Activated T-helper 2 cell treated with anti-CD3 and anti-CD28 coated beads, Interferon-gamma antibody, Interleukin-2, Interleukin-4, amounts not matched to agents 10 μg/mL and 5 μg/mL and 100 μg/mL, durations not matched to agents 14 hours and 24 hours and 36 hours (primary cell): Measurements from ENCODE around the gene DAP. TPM values are rescaled to one million over a fixed set of nuclear protein-coding genes. Genes with fewer than 3 reads are reported as not detected.

Source experiments
- DNase-seq: peaks from one replicate; pipeline ENCODE4 v3.0.0; 2021; ENCODE audit warnings: low spot score
- H3K27ac Mint-ChIP-seq: one replicate; pipeline ENCODE4 v1.8.0; 2021; ENCODE audit warnings: mixed read lengths
- H3K27me3 Mint-ChIP-seq: one replicate; pipeline ENCODE4 v1.8.0; 2021; ENCODE audit warnings: low read depth, mixed read lengths
- H3K36me3 Mint-ChIP-seq: one replicate; pipeline ENCODE4 v1.8.0; 2021; ENCODE audit warnings: low read depth, mixed read lengths
- H3K4me1 Mint-ChIP-seq: one replicate; pipeline ENCODE4 v1.8.0; 2021; ENCODE audit warnings: low read depth, mixed read lengths
- H3K4me3 Mint-ChIP-seq: one replicate; pipeline ENCODE4 v1.8.0; 2021; ENCODE audit warnings: low read depth, mild to moderate bottlenecking, moderate library complexity, mixed read lengths
- H3K9me3 Mint-ChIP-seq: one replicate; pipeline ENCODE4 v1.8.0; 2021; ENCODE audit warnings: mixed read lengths
- intact Hi-C: fragments of 100-400 bp; cut with micrococcal nuclease; formaldehyde crosslinking; loops from one replicate; pipeline ENCODE4 v1.15.1; 2023
- total RNA-seq: library from RNA; stranded (reverse); gene quantifications from 2 replicates; pipeline ENCODE4 v1.2.3, GENCODE V29; 2022

The DAP gene
- total RNA-seq, 1 donor from 2014 or later = 56.6 TPM

DNA sequence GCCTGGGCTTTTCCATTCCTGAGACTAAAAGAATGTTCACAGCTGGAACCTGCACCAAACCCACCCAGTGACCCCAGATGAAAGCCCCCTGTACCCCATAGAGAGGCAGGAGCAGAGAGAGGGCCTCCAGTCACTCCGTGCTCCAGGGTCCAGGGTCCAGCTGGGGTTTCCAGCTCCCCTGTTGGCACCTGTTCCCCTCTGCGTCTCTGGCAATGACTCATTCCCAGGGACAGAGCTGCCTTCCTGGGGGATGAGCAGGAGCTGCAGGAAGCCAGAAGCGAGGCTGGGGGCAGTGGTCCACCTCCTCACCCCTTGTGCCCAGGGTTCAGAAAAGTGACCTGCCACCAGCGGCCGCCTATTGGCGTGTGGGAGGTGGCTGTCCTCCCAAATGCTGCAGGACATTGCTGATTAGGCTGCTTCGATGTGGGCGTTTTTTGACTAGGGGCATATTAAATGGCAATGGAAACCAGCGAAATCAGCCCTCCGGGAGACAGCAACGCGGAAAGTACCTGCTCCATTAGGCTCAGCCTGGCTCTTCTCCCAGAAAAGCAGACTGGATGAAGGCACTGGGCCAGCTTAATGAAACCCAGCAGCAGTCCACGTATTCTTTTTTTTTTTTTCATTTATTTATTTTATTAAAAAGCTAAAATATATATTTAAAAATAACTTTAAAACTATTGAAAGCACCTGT, 97.4 kb downstream of the DAP start:
- Mint-ChIP-seq H3K4me1 (no peaks in the 10 kb centered on the region), H3K4me3 (no peak overlapping the region), H3K27ac (no peak overlapping the region), H3K9me3 (no peaks in the 10 kb centered on the region), H3K36me3 (no peaks in the 10 kb centered on the region), H3K27me3 (no peaks in the 10 kb centered on the region)
- no peak for DNase-seq
- intact Hi-C loops = no loop called here

DNA sequence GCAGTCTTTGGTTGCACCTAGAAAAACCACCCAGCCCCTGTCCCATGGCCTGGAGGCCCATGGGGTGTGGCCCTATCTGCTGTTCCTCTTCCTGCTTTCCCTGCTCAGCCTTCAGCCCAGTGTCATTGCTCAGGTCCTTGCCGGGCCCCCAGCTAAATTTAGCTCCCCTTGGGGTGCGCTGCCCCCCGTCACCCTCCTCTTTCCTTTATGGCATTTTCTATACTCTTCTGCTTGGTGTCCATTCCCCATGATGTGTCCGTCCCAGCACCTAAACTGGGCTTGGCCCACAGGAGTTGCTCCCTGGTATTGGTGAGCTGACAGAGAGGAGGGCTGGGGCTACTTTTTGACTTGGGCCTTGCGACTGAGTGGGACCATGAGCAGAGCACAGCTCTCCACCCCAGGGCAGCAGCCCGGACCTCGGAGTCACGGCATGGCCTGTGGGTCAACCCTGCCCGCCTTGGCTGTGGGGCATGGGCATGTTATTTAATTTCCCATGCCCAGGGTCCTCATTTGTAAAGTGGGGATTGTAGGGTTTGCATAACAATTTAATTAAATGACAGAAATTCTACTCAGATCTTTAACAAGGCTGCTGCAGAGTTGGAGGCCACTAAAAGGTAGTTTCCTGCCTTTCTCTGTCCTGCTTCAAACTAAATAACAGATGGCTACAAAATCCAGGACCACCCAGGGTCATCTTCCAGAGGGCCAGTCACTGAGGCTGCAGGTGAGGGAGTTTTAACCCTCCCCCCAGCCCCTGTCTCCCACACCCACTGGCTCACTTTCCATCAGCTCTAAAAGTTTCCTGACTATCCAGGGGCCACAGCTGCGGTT, 98.2 kb downstream of the DAP start:
- Mint-ChIP-seq H3K4me1 (no peaks in the 10 kb centered on the region), H3K27ac (no peak overlapping the region), H3K4me3 (no peak overlapping the region), H3K36me3 (no peaks in the 10 kb centered on the region), H3K9me3 (no peaks in the 10 kb centered on the region), H3K27me3 (no peaks in the 10 kb centered on the region)
- DNase-seq = no peak
- intact Hi-C loops = no loop called here

DNA sequence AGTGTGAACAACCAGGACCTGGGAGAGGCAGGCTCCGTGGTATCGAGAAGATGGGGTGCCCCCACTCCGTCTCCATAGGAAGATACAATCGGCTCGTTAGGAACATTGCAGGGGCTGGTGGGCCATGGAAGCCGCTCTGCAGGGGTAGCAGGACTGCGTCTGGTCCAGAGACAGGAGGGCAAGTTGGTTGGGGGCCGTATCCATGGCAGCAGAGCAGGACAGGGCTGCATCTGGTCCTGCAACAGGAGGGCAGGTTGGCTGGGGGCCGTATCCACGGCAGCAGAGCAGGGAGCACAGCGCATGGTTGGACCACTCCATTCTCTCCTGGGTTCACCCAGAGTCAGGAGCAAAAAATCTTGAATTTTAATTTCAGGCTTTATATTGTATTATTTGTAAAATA, 99.0 kb downstream of the DAP start:
- intact Hi-C loops = no loop called here
- DNase-seq = no peak
- H3K27ac Mint-ChIP-seq = no peak overlapping the region
- no peaks in the 10 kb centered on the region for H3K36me3 Mint-ChIP-seq
- no peak overlapping the region for H3K4me3 Mint-ChIP-seq
- H3K4me1 Mint-ChIP-seq = no peaks in the 10 kb centered on the region
- H3K9me3 Mint-ChIP-seq = no peaks in the 10 kb centered on the region
- no peaks in the 10 kb centered on the region for H3K27me3 Mint-ChIP-seq

DNA sequence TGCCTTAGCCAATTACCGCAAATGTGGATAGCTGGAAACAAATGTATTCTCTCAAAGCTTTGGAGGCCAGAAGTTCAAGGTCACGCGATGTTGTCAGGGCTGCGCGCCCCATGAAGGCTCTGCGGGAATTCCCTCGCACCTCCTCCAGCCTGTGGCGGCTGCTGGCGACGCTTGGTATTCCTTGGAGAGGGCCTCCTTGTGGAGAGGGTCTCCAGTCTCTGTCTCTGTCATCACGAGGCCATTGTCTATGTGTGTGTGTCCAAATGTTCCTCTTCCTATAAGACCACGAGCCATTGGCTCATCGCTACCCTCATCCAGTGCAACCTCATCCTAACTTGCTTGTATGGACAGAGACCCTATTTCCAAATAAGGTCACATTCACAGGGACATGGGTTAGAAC, 99.6 kb downstream of the DAP start:
- no peaks in the 10 kb centered on the region for H3K9me3 Mint-ChIP-seq
- H3K36me3 Mint-ChIP-seq = no peaks in the 10 kb centered on the region
- H3K4me3 Mint-ChIP-seq = no peak overlapping the region
- no peak for DNase-seq
- no peaks in the 10 kb centered on the region for H3K4me1 Mint-ChIP-seq
- no peak overlapping the region for H3K27ac Mint-ChIP-seq
- no peaks in the 10 kb centered on the region for H3K27me3 Mint-ChIP-seq
- intact Hi-C loops = no loop called here

DNA sequence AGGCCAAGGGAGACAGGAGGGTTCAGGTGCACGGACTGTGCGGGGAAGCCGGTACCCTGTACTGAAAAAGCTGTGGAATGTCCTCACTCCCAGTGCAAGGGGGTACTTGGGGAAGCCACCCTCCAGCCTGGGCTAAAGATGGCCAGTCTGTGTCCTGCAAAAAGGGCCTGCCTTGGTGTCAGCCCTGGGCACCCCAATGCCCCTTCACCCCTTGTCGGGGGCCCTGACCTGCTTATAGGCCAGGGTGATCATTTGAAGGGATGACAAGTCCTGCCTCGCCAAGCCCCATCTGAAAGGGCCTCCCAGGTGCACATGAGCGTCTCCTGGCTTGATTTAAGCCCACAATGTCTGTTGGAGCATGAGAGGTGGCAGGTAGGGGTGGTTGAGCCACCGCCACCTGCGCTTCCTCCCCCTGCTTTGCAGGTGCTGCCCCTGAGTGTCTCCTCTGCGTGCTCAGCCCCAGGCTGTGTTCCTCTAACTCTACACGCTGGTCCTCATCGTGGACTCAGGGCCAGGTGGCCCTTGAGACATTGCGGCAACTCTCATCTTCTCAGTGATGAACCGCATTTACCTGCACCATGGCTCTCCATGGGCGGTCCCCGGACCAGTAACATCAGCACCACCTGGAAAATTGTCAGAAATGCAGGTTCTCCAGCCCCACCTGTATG, 100.2 kb downstream of the DAP start:
- H3K9me3 Mint-ChIP-seq = no peaks in the 10 kb centered on the region
- H3K4me3 Mint-ChIP-seq = no peak overlapping the region
- intact Hi-C loops = no loop called here
- no peaks in the 10 kb centered on the region for H3K36me3 Mint-ChIP-seq
- H3K27ac Mint-ChIP-seq = no peak overlapping the region
- H3K27me3 Mint-ChIP-seq = no peaks in the 10 kb centered on the region
- DNase-seq = no peak
- no peaks in the 10 kb centered on the region for H3K4me1 Mint-ChIP-seq

DNA sequence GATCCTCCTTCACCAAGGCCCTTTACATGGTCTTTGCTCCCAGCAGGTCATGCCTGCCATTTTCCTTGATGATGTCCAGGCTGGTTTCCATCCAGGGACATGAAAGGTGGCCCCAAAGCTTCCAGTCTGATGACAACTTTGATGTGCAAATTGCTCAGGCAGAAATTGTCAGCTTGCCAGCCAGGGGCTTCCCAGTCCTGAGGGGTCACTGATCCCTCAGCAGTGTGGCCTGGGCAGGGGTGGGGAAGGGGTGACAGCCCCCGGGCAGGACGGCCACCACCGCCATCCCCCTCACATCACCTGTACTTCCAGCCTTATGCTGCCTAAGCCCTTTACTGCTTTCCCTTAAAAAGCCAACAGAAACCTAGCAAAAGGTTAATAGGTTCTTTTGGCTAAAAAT, 100.9 kb downstream of the DAP start:
- intact Hi-C loops = no loop called here
- no peak for DNase-seq
- H3K27me3 Mint-ChIP-seq = no peaks in the 10 kb centered on the region

DNA sequence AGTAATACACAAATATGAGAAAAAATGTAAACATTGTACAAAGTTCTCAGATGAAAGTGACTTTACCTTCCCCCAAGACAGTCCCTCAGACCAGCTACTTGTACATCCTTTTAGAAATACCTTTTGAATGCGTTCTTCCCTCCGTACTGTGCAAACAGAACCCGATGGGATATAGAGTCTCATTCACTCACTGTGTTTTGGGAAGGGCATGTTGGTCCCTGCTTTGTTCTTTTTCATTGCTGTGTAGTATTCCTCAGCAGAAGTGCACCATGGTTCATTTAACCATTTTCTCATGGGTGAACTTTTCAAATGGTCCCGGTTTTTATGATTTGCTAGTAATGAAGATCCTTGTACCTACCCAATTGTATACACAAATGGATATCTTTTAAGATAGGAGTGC, 102.8 kb downstream of the DAP start:
- no peak overlapping the region for H3K27ac Mint-ChIP-seq
- H3K9me3 Mint-ChIP-seq = no peaks in the 10 kb centered on the region
- intact Hi-C loops = no loop called here
- no peak overlapping the region for H3K4me3 Mint-ChIP-seq
- H3K27me3 Mint-ChIP-seq = no peaks in the 10 kb centered on the region
- no peak for DNase-seq
- H3K4me1 Mint-ChIP-seq = no peaks in the 10 kb centered on the region
- H3K36me3 Mint-ChIP-seq = peaks cover 11% of the 10 kb centered on the region

More for the DNA sequence above, 100.9 kb downstream of the DAP start:
- Mint-ChIP-seq H3K4me1 (no peaks in the 10 kb centered on the region), H3K9me3 (no peaks in the 10 kb centered on the region), H3K4me3 (no peak overlapping the region), H3K27ac (no peak overlapping the region), H3K36me3 (peaks cover 2% of the 10 kb centered on the region)

DNA sequence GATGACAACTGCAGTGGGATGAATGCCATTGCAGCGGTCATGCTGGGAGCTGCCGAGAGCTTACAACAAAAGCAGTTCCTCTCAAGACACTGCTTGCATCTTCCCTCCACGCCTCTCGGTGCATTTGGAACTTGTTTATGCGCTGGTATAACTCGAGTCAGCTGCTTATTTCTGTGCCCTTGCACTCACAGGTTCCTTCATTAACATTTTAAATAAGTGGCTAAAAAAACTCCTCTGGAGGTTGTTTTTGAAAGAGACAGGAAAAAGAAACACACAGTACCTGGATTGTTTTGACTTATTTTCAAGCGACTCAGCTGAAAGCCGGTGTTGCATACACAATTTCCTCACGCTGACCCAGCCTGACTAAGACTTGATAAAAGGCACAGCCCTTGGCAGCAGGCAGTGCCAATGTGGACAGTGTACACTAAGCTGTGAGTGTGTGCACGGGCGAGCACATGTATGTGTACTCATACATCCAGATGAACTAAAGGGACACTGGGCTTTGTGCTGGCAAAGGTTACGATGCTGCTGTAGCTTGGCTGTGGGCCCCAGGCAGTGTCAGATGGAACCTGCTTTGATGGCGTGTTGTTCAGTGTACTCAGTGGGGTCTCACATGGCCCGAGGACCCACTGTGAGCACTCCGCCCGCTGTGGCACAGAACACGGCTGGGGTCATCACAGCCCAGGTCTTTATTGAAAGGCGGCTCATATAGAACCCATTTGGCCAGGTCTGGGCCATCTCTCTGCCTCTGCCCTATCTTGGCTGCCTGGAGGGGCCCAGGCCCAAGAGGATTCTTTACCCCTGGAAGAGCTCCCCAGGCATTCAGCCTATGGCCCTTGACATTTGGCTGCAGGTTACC, 104.8 kb downstream of the DAP start:
- H3K27me3 Mint-ChIP-seq = no peaks in the 10 kb centered on the region
- H3K9me3 Mint-ChIP-seq = no peaks in the 10 kb centered on the region
- H3K36me3 Mint-ChIP-seq = peaks cover 14% of the 10 kb centered on the region
- H3K27ac Mint-ChIP-seq = no peak overlapping the region
- intact Hi-C loops = no loop called here
- H3K4me1 Mint-ChIP-seq = no peaks in the 10 kb centered on the region
- no peak overlapping the region for H3K4me3 Mint-ChIP-seq
- DNase-seq = no peak

DNA sequence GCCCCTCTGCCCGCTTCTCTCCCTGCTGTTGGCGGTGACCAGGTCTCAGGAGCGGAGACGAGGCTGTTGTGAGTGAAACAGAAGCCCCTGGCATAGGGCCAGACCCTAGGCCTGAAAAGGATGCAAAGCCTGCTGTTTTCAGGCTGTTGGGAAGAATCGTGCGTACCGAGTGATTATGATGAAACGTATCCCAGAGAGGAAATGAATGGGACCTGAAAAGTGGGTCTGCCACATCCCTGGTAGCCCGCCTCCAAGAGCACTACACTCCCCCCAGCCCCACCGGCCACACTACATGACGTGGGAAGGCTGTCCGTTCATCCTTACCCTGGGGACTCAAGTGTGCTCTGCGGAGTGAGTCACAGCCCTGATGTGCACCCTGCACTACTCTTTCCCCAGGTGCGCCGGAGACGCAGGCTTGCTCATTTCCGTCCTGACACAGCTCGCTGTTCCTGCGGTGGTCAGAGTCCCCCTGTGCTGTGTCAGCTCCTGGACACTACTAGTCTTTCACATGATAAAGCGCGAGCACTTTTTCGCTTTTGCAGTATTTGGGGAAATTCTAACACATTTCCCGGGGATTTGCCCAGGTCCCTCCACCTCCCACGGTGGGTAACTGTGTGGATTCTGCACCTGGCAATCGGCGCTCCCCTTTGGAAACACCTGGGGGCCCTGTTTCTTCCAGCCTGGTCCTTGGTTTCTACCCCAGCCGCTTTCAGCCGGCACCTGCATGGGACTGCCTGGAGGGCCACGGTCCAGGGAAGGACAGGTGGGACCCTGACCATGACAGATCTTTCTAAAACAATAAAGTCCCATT, 105.7 kb downstream of the DAP start:
- Mint-ChIP-seq H3K4me3 (no peak overlapping the region), H3K27ac (no peak overlapping the region), H3K9me3 (no peaks in the 10 kb centered on the region), H3K27me3 (no peaks in the 10 kb centered on the region), H3K36me3 (peaks cover 21% of the 10 kb centered on the region), H3K4me1 (no peaks in the 10 kb centered on the region)
- DNase-seq = no peak
- intact Hi-C loops = no loop called here

DNA sequence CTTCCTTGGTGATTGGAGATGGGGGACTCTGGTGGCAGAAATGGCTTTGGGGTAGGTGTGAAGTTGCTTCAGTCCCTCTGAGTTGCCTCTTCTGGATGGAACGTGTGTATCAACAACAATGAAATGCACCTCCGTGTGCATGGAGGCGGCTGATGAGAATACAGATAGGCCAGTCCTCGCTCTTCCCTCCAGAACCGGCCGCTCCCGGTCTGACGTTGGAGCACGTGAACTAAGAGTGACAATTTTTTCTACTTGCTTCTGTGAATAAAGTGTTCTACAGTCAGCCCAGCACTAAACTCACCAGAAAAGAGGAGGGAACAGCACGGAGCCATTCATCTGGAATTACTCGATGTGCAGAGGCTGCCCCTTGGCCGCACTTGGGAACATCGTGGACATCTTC, 106.5 kb downstream of the DAP start:
- no peak overlapping the region for H3K4me3 Mint-ChIP-seq
- DNase-seq = no peak
- H3K36me3 Mint-ChIP-seq = peaks cover 22% of the 10 kb centered on the region
- no peak overlapping the region for H3K27ac Mint-ChIP-seq
- H3K27me3 Mint-ChIP-seq = no peaks in the 10 kb centered on the region
- H3K4me1 Mint-ChIP-seq = no peaks in the 10 kb centered on the region
- no peaks in the 10 kb centered on the region for H3K9me3 Mint-ChIP-seq
- intact Hi-C loops = no loop called here

DNA sequence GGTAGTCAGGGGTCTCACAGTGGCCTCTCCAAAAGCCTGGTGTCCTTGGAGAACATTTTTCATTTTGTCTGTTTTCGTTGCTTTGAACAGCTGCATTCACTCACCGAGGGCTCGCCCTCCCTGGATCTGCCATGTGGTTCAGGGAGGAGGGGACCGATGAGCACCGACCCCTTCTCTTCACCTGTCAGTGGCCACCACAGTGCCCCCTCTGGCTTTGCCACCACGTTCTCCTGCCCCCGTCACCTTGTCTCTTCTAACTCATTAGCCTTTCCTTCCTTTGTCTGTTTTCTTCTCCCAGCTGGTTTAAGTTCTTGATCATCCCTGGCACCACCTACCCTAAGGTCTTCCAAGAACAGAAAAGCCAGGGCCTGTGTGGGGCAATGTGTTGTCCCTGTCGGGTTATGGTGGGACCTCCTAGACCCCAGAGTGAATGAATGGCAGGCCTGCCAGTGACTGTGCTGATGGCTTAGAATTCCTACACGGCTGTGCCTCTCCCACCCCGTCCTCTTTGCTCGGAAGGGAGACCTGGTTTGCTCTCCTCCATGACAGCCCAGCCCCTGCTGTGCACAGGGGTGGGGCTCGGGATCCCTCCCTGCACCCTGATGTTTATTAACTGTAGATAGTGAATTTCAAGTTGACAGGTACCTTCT, 107.2 kb downstream of the DAP start:
- Mint-ChIP-seq H3K9me3 (no peaks in the 10 kb centered on the region), H3K27ac (no peak overlapping the region), H3K27me3 (no peaks in the 10 kb centered on the region), H3K4me1 (no peaks in the 10 kb centered on the region), H3K4me3 (no peak overlapping the region), H3K36me3 (peaks cover 22% of the 10 kb centered on the region)
- intact Hi-C loops = no loop called here
- DNase-seq = no peak
